NCI-H82 (cell line): ENCODE data around the gene PRKCE.

ENCODE experiments used
- DNase-seq: peaks from one replicate; lab custom pipeline; 2025; lab: John Stamatoyannopoulos, UW

The PRKCE gene

GRCh38 chr2:45755585-45756335, 104.3 kb downstream of the PRKCE start:
- DNase-seq: no peak

- no peak for DNase-seq
Observed at GRCh38 chr2:45758018-45758417, 106.5 kb downstream of the PRKCE start.

- peak; percentile 84 for DNase-seq
Observed at GRCh38 chr2:45759310-45759851, 107.9 kb downstream of the PRKCE start.

GRCh38 chr2:45761635-45762034, 110.2 kb downstream of the PRKCE start:
- no peak for DNase-seq

- DNase-seq: no peak
Observed at GRCh38 chr2:45763255-45763654, 111.8 kb downstream of the PRKCE start.

- DNase-seq: no peak
Observed at GRCh38 chr2:45763797-45764196, 112.3 kb downstream of the PRKCE start.

- DNase-seq: no peak
Observed at GRCh38 chr2:45765007-45765727, 113.7 kb downstream of the PRKCE start.

GRCh38 chr2:45765728-45766254, 114.3 kb downstream of the PRKCE start:
- DNase-seq: no peak

GRCh38 chr2:45768208-45768607, 116.7 kb downstream of the PRKCE start:
- no peak for DNase-seq

GRCh38 chr2:45769056-45769455, 117.6 kb downstream of the PRKCE start:
- DNase-seq: no peak

- no peak for DNase-seq
Observed at GRCh38 chr2:45769854-45770576, 118.5 kb downstream of the PRKCE start.

- DNase-seq: no peak
Observed at GRCh38 chr2:45770811-45771210, 119.3 kb downstream of the PRKCE start.

GRCh38 chr2:45771261-45771660, 119.8 kb downstream of the PRKCE start:
- DNase-seq: peak; percentile 52

GRCh38 chr2:45772038-45772437, 120.6 kb downstream of the PRKCE start:
- DNase-seq: no peak

- DNase-seq: no peak
Observed at GRCh38 chr2:45773909-45774308, 122.4 kb downstream of the PRKCE start.

- DNase-seq: no peak
Observed at GRCh38 chr2:45774688-45775244, 123.3 kb downstream of the PRKCE start.

- DNase-seq: no peak
Observed at GRCh38 chr2:45776160-45776955, 124.9 kb downstream of the PRKCE start.

- peak; percentile 23 for DNase-seq
Observed at GRCh38 chr2:45777996-45778719, 126.7 kb downstream of the PRKCE start.

GRCh38 chr2:45778720-45779171, 127.3 kb downstream of the PRKCE start:
- DNase-seq: peak; percentile 79
